ENCODE data around the gene SEZ6L2.
"Not testable (repeated sequence)": the region's sequence is repeated elsewhere in the genome, so short reads cannot be mapped to it uniquely, and the experiment has no call there.

Gene SEZ6L2

DNA sequence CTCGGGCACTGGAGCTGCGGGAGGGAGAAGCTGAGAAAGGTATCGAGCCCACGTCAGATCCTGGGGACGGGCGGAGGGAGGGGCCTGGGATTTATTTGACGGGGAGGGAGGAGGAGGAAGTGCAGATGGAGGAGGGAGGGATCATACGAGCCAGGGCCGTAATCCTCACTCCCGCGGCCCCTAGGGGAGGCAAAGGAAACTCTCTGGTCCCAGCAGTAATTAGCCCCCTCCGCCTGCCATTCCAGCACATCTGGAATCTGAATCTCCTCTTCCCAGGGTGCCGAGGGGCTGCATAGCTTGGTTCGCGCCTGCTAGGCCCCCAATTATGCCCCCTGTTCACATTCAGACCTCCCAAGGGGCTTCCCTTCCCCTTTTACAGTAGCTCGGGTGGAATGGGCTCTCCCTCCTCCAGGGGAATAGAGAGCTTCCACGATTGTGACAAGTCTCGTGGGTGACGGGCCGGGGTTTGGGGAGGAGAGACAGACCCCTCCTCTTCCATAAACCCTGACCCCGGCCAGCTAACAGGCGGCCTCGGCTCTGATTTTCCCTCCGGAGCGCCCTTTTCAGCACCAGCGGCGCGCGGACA lies at the start of gene SEZ6L2:
TSS of gene SEZ6L2 (minus strand) at position 35 of the 586 bp plus-strand sequence. CDS start 531 bp downstream, outside the sequence.
- DNase-seq, result peak; percentile 90

GRCh38 chr16:29947897-29948296 lies 48.5 kb upstream of the SEZ6L2 start:
- no peak for DNase-seq

DNA sequence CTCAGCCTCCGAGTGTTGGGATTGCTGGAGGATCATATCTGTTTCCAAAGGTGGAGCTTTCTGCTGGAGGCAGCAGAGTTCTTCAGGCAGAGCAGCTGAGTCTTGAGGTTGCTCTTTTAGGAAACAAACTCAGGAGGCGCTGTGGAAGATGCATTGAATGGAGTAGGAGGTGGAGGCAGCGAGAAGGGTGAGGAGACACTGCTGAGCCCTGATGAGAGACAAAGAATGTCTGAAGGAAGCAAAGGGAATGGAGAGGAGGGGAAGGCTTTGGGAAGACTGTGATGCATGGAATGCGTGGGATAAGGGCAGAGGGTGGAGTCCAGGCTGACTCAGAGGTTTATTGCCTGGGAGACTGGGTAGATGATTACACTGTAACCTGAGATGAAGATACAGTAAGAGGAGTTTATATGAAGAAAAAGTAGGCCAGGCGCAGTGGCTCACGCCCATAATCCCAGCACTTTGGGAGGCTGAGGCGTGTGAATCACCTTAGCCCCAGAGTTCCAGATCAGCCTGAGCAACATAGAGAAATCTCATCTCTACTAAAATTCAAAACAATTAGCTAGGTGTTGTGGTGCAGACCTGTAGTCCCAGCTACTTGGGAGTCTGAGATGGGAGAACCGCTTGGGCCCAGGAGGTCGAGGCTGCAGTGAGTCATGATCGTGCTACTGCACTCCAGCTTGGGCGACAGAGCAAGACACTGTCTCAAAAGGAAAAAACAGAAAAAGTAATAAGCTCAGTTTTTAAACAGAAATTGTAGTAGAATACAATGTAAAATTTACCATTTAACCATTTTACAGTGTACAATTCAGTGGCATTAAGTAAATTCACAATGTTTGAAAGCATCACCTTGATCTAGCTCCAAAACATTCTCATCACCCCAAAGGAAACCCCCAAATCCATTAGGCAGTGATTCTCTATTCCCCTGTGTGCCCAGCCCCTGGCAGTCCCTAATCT lies 44.8 kb upstream of the SEZ6L2 start:
- DNase-seq, result no peak

- DNase-seq, result peak; percentile 61
Measured at GRCh38 chr16:29940656-29941055, 41.3 kb upstream of the SEZ6L2 start.

DNA sequence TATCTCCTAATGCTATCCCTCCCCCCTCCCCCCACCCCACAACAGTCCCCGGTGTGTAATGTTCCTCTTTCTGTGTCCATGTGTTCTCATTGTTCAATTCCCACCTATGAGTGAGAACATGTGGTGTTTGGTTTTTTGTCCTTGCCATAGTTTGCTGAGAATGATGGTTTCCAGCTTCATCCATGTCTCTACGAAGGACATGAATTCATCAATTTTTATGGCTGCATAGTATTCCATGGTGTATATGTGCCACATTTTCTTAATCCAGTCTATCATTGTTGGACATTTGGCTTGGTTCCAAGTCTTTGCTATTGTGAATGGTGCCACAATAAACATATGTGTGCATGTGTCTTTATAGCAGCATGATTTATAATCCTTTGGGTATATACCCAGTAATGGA lies 32.4 kb upstream of the SEZ6L2 start:
- not testable (repeated sequence) for DNase-seq

GRCh38 chr16:29927070-29927905 lies 27.9 kb upstream of the SEZ6L2 start:
- no peak for DNase-seq

DNA sequence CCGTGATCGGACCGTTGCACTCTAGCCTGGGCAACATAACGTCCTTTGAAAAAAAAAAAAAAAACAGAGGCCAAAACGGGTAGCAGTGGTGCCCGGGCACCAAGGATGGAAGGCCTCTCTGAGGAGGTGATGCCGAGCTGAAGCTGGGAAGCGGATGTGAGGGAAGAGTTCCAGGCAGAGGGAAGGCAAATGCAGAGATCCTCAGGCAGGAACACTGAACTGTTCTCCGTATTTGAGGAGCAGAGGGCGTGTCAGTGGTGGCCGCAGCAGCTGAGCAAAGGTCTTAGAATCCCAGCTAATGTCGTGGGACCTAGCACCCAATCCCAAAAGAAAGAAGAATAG lies 27.3 kb upstream of the SEZ6L2 start:
- DNase-seq, result peak; percentile 30

- DNase-seq, result peak; percentile 67
Measured at GRCh38 chr16:29925781-29926710, 26.7 kb upstream of the SEZ6L2 start, which contains the start of gene KCTD13. TSS of gene KCTD13 (minus strand) at chr16:29926226. CDS start at chr16:29926033, 193 bp downstream.

- DNase-seq, result no peak
Measured at GRCh38 chr16:29925105-29925756, 25.9 kb upstream of the SEZ6L2 start.

DNA sequence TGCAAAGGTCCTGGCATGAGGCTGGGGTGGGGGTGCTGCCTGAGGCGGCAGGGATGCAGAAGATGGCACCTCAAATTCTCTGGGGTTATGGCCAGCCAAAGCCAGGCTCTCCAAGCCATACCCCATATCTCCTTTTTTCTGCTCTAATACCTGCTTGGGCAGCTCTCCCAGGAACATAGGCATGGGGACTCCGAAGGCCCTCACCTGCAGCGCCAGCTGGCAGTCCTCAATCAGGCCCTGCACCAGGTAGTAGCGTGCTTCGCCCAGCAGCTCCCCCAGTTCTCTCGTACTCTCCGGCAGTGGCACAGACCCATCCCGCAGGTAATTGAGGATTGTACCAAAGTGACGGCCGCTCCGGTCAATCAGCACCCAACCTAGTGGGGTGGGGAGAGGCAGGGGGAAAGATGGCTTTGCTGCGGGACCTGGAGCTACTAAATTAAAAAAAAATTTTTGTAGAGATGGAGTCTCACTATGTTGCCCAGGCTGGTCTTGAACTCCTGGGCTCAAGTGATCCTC lies 23.7 kb upstream of the SEZ6L2 start:
- no peak for DNase-seq

DNA sequence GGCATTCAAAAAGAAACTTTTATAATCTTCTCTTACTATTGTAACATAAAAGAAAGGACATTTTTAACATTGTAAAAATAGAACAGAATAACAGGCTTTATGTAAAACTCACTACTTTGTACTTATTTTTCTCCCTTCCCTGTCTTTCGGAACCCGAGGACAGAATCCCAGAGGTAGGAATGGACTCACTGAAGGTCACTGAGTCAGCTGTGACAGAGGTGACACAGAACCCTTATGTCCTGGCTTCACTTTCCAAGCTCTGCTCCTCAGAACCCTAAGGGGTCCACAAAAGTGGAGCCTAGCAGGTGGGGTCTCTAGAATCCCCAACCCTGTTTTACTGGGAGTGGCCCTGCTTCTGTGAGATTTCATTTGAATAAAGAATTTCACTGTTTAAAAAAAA lies 23.0 kb upstream of the SEZ6L2 start:
- DNase-seq, result no peak

DNA sequence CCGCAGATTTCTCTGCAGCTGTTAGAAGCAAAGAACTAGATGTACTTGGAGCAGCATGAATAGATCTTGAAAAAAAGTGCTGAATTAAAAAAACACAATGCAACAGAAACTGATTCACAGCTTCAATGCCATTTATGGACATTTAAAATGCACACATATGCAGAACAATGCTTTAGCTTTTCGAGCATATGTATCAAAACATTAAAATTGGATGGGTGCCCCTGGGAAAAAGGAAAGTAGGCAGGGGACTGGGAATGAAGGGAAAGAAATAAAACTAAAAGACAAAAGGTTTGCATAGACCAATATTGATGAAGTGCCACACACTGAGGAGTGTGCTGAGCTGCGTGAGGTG lies 21.7 kb upstream of the SEZ6L2 start:
- no peak for DNase-seq

DNA sequence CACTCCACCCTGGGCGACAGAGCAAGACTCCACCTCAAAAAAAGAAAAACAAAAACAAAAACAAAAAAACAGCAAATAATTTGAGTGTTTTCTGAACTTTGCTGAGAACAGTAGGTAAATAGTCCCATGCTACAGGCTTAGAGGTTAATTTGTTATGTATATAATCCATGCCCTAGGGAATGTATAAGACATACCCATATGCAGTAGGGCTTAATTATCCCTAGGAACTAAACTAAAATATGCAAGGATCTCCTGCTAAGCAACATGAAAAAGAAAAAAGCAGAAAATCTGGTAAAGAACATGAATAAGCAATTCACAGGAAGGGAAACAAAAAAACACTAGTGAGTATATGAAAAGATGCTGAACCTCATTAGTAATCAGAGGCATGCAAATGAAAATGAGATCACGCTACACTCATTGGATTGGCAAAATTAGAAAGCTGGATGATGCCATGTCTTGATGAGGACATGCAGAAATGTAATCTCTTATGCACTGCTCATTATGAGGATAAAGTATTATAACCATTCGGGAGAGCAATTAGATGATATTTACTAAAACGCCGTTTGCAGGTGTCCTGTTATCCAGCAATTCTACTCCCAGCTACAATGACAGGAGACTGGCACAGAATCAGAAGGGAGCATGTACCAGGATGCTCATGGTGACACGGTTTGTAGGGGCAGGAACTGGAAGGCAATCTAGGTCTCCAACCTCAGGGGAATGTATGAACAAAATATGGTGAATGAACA lies 21.1 kb upstream of the SEZ6L2 start:
- DNase-seq, result no peak

DNA sequence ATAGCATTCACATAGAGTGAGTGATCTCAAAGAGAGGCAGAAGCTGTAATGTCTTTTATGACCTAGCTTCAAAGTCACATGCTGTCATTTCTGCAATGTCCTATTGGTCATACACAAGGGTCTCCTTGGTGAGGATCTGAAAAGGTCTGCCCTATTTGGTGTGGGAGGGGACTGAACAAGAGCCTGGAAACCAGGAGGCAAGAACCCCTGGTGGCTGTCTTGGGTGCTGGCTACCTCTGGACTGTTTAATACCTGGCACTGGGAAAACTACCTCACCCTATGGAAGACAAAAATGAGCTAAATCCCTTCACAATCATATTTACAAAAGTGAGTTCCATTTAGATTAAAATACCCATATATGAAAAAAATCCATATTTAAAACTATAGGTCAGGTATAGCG lies 17.6 kb upstream of the SEZ6L2 start:
- DNase-seq, result no peak

DNA sequence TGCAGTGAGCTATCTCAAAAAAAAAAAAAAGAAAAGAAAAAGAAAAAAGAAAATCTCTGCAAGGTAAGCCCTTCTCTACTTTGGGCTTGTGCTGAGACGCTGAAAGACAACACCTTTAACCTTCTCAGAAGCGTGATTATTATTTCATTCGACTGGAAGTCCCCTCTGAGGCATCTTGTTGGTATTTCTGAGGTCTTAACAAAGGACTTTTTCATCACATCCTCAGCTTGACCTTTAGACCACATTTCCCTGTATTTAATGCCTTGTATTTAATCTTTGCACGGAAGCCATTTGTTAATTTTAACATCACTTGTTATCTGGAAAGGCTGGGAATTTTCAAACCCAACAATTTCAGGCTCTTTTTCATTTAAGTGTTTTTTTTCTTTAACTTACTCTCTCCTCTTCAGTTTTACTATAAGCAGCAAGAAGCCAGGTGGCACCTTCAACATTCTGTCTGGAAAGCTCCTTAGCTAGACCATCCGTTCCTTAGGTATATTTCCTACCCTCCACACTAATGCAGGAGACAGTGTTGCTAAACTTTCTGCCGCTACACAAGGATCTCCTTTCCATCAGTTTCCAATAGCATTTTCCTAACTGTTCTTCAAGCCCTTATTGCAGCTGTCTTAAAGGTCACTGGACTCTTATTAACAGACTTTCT lies 16.4 kb upstream of the SEZ6L2 start:
- no peak for DNase-seq

- DNase-seq, result no peak
Measured at GRCh38 chr16:29913514-29913913, 14.2 kb upstream of the SEZ6L2 start.

- DNase-seq, result no peak
Measured at GRCh38 chr16:29912087-29912486, 12.7 kb upstream of the SEZ6L2 start.

DNA sequence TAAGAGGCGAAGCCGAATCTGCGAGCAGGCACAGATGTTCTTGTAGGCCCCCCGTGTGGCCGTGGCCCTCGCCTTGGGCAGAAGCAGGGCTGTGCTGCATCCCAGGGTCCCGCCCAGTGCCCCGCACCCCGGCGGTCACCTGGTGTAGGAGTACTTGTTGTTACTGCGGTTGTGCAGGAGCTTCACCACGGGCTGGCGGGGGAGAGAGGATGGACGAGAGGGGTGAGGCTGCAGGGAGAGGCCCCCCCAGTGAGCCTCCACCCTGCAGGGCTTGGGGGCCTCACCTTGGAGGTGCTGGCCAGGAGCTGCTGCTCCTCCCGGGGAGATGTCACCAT lies 12.3 kb upstream of the SEZ6L2 start:
- DNase-seq, result no peak

- no peak for DNase-seq
Measured at GRCh38 chr16:29910819-29911675, 11.7 kb upstream of the SEZ6L2 start.

Measured in DMS79 (cell line).